ENCODE measurements around the gene MCCC2.

- TF ChIP-seq CTCF (IDR thresholded peaks at IDR 0.05), result no peak
- TF ChIP-seq POLR2A (IDR thresholded peaks at IDR 0.05), result no peak
Observed at GRCh38 chr5:71591100-71591499, 4.0 kb downstream of the MCCC2 start.
